ENCODE measurements around the gene CLTA.

DNA sequence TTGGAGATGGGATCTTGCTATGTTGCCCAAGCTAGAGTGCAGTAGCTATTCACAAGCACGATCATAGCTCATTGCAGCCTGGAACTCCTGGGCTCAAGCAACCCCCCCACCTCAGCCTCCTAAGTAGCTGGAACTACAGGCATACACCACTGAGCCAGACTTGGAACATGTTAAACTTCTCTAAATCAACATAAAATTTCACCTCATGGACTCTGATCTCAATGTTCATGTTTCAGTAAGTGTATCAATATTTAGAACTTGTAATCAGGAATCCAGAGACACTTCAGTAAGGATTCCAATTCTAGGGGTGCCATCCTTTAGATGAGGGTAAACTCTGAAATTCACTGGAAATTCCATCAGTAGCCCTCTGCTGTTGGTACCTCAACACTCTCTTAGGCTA lies 60.7 kb downstream of the CLTA start:
- TF ChIP-seq, protein P1, sequence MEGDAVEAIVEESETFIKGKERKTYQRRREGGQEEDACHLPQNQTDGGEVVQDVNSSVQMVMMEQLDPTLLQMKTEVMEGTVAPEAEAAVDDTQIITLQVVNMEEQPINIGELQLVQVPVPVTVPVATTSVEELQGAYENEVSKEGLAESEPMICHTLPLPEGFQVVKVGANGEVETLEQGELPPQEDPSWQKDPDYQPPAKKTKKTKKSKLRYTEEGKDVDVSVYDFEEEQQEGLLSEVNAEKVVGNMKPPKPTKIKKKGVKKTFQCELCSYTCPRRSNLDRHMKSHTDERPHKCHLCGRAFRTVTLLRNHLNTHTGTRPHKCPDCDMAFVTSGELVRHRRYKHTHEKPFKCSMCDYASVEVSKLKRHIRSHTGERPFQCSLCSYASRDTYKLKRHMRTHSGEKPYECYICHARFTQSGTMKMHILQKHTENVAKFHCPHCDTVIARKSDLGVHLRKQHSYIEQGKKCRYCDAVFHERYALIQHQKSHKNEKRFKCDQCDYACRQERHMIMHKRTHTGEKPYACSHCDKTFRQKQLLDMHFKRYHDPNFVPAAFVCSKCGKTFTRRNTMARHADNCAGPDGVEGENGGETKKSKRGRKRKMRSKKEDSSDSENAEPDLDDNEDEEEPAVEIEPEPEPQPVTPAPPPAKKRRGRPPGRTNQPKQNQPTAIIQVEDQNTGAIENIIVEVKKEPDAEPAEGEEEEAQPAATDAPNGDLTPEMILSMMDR (optimal IDR thresholded peaks at IDR 0.05 in 1 of 3, IDR thresholded peaks at IDR 0.05 in 1 of 3, conservative IDR thresholded peaks at IDR 0.05 in 1 of 3; ENCODE audit: extremely low read depth in 1 of 3, insufficient read depth in 2 of 3, low read length in 3 of 3): no peak
- TF ChIP-seq EZH2 (IDR thresholded peaks at IDR 0.05; ENCODE audit: low read length): no peak
